Activated gamma-delta T cell treated with anti-CD3 and anti-CD28 coated beads, Interleukin-2, amount 50 U/mL, for 16 hours (primary cell): ENCODE data around the gene MSI2.

Experiments
- DNase-seq: peaks from one replicate; pipeline ENCODE4 v3.0.0-alpha.2; 2020; ENCODE audit warnings: low read depth

Gene MSI2

GRCh38 chr17:57527221-57528057, 271.1 kb downstream of the MSI2 start:
- no peak for DNase-seq

GRCh38 chr17:57528058-57528451, 271.7 kb downstream of the MSI2 start:
- DNase-seq: no peak

GRCh38 chr17:57530026-57530425, 273.7 kb downstream of the MSI2 start:
- no peak for DNase-seq

GRCh38 chr17:57530508-57530907, 274.2 kb downstream of the MSI2 start:
- no peak for DNase-seq

GRCh38 chr17:57531078-57531477, 274.8 kb downstream of the MSI2 start:
- DNase-seq: no peak

- no peak for DNase-seq
These were observed 275.6 kb downstream of the MSI2 start for GRCh38 chr17:57531648-57532504.

GRCh38 chr17:57532556-57532955, 276.2 kb downstream of the MSI2 start:
- DNase-seq: no peak

GRCh38 chr17:57532966-57533365, 276.6 kb downstream of the MSI2 start:
- no peak for DNase-seq

GRCh38 chr17:57533684-57534305, 277.5 kb downstream of the MSI2 start:
- DNase-seq: no peak

GRCh38 chr17:57534863-57535248, 278.5 kb downstream of the MSI2 start:
- no peak for DNase-seq

GRCh38 chr17:57535249-57535966, 279.1 kb downstream of the MSI2 start:
- DNase-seq: no peak

- no peak for DNase-seq
These were observed 280.0 kb downstream of the MSI2 start for GRCh38 chr17:57536289-57536688.

- no peak for DNase-seq
These were observed 280.6 kb downstream of the MSI2 start for GRCh38 chr17:57536789-57537523.

- no peak for DNase-seq
These were observed 281.4 kb downstream of the MSI2 start for GRCh38 chr17:57537524-57538410.

- no peak for DNase-seq
These were observed 282.6 kb downstream of the MSI2 start for GRCh38 chr17:57538736-57539456.

- no peak for DNase-seq
These were observed 283.4 kb downstream of the MSI2 start for GRCh38 chr17:57539529-57540301.

GRCh38 chr17:57540596-57540995, 284.3 kb downstream of the MSI2 start:
- no peak for DNase-seq

GRCh38 chr17:57541049-57541448, 284.7 kb downstream of the MSI2 start:
- no peak for DNase-seq
